Colonic mucosa (tissue), 4 donors: ENCODE data around the gene SAMD4A. TPM values are rescaled to one million over a fixed set of nuclear protein-coding genes. Genes with fewer than 3 reads are reported as not detected.

Source experiments
- DNase-seq: peaks from one replicate; pipeline ENCODE4 v3.0.0-alpha.2; 2020
- H3K27ac ChIP-seq: fragments of 200-600 bp; one replicate; pipeline ENCODE4 v1.8.0; 2021
- H3K27me3 ChIP-seq: fragments of 200-600 bp; one replicate; pipeline ENCODE4 v1.8.0; 2021
- H3K36me3 ChIP-seq: fragments of 200-600 bp; one replicate; pipeline ENCODE4 v1.8.0; 2021
- H3K4me1 ChIP-seq: fragments of 200-600 bp; one replicate; pipeline ENCODE4 v1.8.0; 2021; ENCODE audit warnings: mild to moderate bottlenecking
- H3K4me3 ChIP-seq: fragments of 200-600 bp; one replicate; pipeline ENCODE4 v1.8.0; 2021
- H3K9ac ChIP-seq, 2 donors: one replicate each; pipeline ENCODE4 v1.7.0; 2013; ENCODE audit warnings: control low read depth in 2 of 2, low read depth in 2 of 2, low read length in 2 of 2
- H3K9me3 ChIP-seq: fragments of 200-600 bp; one replicate; pipeline ENCODE4 v1.8.0; 2021
- CTCF ChIP-seq: fragments of 200-600 bp; IDR thresholded peaks from one replicate; pipeline ENCODE4 v1.8.0; 2022; ENCODE audit warnings: antibody characterized with exemption, mild to moderate bottlenecking
- intact Hi-C: fragments of 100-400 bp; cut with DNase I; formaldehyde crosslinking; loops from one replicate; pipeline ENCODE4 v1.14.1; 2022
- total RNA-seq, 2 donors: library from RNA; stranded (reverse); fragmentation: NEBNext Ultra II Directional in 1 of 2; extraction: Animal tissue kit (Norgen Biotek cat#: 25700) in 1 of 2; gene quantifications; one replicate each; pipeline ENCODE4 v1.2.1, GENCODE V29; 2021
- donor health status: healthy.
- donor health status: DM: no; HTN: no; CAD: no.
- donor health status: DM: no; HTN: no; CAD: no.

SAMD4A gene
- total RNA-seq, 2 donors from 2014 or later: 5.6 to 31.3 TPM

GRCh38 chr14:54812617-54813016 is 245.7 kb downstream of the SAMD4A start:
- no peak for TF ChIP-seq CTCF
- intact Hi-C loops: no loop called here

GRCh38 chr14:54813081-54813480 is 246.2 kb downstream of the SAMD4A start:
- Histone ChIP-seq H3K36me3 (no peaks in the 10 kb centered on the region), H3K4me3 (no peak overlapping the region), H3K27me3 (no peaks in the 10 kb centered on the region), H3K9me3 (no peaks in the 10 kb centered on the region), H3K27ac (no peak overlapping the region), H3K4me1 (no peaks in the 10 kb centered on the region), H3K9ac (no peak overlapping the region)
- intact Hi-C loops: no loop called here
- no peak for DNase-seq
- no peak for TF ChIP-seq CTCF

More at GRCh38 chr14:54812617-54813016, 245.7 kb downstream of the SAMD4A start:
- no peaks in the 10 kb centered on the region for H3K4me1 ChIP-seq
- H3K27me3 ChIP-seq: no peaks in the 10 kb centered on the region
- no peak for DNase-seq
- H3K9ac ChIP-seq: no peak overlapping the region
- H3K4me3 ChIP-seq: no peak overlapping the region
- no peaks in the 10 kb centered on the region for H3K9me3 ChIP-seq
- no peaks in the 10 kb centered on the region for H3K36me3 ChIP-seq
- H3K27ac ChIP-seq: no peak overlapping the region

GRCh38 chr14:54814076-54814475 is 247.1 kb downstream of the SAMD4A start:
- no peak overlapping the region for H3K9ac ChIP-seq
- H3K36me3 ChIP-seq: no peaks in the 10 kb centered on the region
- no peaks in the 10 kb centered on the region for H3K27me3 ChIP-seq
- no peak overlapping the region for H3K27ac ChIP-seq
- TF ChIP-seq CTCF: no peak
- no peaks in the 10 kb centered on the region for H3K4me1 ChIP-seq
- no peak overlapping the region for H3K4me3 ChIP-seq
- no peak for DNase-seq
- H3K9me3 ChIP-seq: no peaks in the 10 kb centered on the region
- intact Hi-C loops: no loop called here

- intact Hi-C loops: no loop called here
- no peak for DNase-seq
- no peak for TF ChIP-seq CTCF
- no peak overlapping the region for H3K9ac ChIP-seq
- H3K27me3 ChIP-seq: no peaks in the 10 kb centered on the region
- H3K4me3 ChIP-seq: no peak overlapping the region
- no peaks in the 10 kb centered on the region for H3K36me3 ChIP-seq
- no peaks in the 10 kb centered on the region for H3K9me3 ChIP-seq
- no peak overlapping the region for H3K27ac ChIP-seq
- no peaks in the 10 kb centered on the region for H3K4me1 ChIP-seq
Measured at GRCh38 chr14:54815016-54815415, 248.1 kb downstream of the SAMD4A start.

GRCh38 chr14:54815515-54815914 is 248.6 kb downstream of the SAMD4A start:
- DNase-seq: no peak
- Histone ChIP-seq H3K27ac (no peak overlapping the region), H3K4me1 (no peaks in the 10 kb centered on the region), H3K9me3 (no peaks in the 10 kb centered on the region), H3K27me3 (no peaks in the 10 kb centered on the region), H3K4me3 (no peak overlapping the region), H3K9ac (no peak overlapping the region), H3K36me3 (no peaks in the 10 kb centered on the region)
- intact Hi-C loops: no loop called here
- no peak for TF ChIP-seq CTCF

GRCh38 chr14:54816450-54816849 is 249.5 kb downstream of the SAMD4A start:
- no peaks in the 10 kb centered on the region for H3K4me1 ChIP-seq
- H3K27ac ChIP-seq: no peak overlapping the region
- no peak for DNase-seq
- no peak overlapping the region for H3K9ac ChIP-seq
- H3K9me3 ChIP-seq: no peaks in the 10 kb centered on the region
- no peaks in the 10 kb centered on the region for H3K36me3 ChIP-seq
- TF ChIP-seq CTCF: no peak
- H3K4me3 ChIP-seq: no peak overlapping the region
- no peaks in the 10 kb centered on the region for H3K27me3 ChIP-seq
- intact Hi-C loops: no loop called here
